Kasumi-1 (cell line): Measurements from ENCODE around the gene SCN8A.
"Not testable (repeated sequence)": the region's sequence is repeated elsewhere in the genome, so short reads cannot be mapped to it uniquely, and the experiment has no call there.

Experiments
- DNase-seq, 2 experiments: peaks; one replicate each; lab custom pipeline; 2025; lab: John Stamatoyannopoulos, UW

Gene SCN8A

GRCh38 chr12:51766067-51766676 is 175.1 kb downstream of the SCN8A start:
- DNase-seq = no peak

- no peak for DNase-seq
Observed at GRCh38 chr12:51771008-51771407, 180.0 kb downstream of the SCN8A start.

- DNase-seq = no peak
Observed at GRCh38 chr12:51773145-51773869, 182.3 kb downstream of the SCN8A start.

GRCh38 chr12:51774933-51775332 is 183.9 kb downstream of the SCN8A start:
- DNase-seq = no peak

- DNase-seq = no peak
Observed at GRCh38 chr12:51777457-51777856, 186.4 kb downstream of the SCN8A start.

- DNase-seq = no peak
Observed at GRCh38 chr12:51777973-51778372, 186.9 kb downstream of the SCN8A start.

GRCh38 chr12:51779876-51780275 is 188.8 kb downstream of the SCN8A start:
- DNase-seq = no peak

- DNase-seq = no peak
Observed at GRCh38 chr12:51784688-51785087, 193.7 kb downstream of the SCN8A start.

- no peak for DNase-seq
Observed at GRCh38 chr12:51785906-51786305, 194.9 kb downstream of the SCN8A start.

GRCh38 chr12:51788876-51789275 is 197.8 kb downstream of the SCN8A start:
- DNase-seq = no peak

- no peak for DNase-seq
Observed at GRCh38 chr12:51792417-51792816, 201.4 kb downstream of the SCN8A start.

- DNase-seq = no peak
Observed at GRCh38 chr12:51793201-51793600, 202.2 kb downstream of the SCN8A start.

GRCh38 chr12:51797301-51797700 is 206.3 kb downstream of the SCN8A start:
- DNase-seq = no peak

GRCh38 chr12:51798051-51798450 is 207.0 kb downstream of the SCN8A start:
- DNase-seq = not testable (repeated sequence)

GRCh38 chr12:51798501-51798900 is 207.5 kb downstream of the SCN8A start:
- DNase-seq = no peak

GRCh38 chr12:51801027-51801426 is 210.0 kb downstream of the SCN8A start:
- no peak for DNase-seq

- no peak for DNase-seq
Observed at GRCh38 chr12:51806896-51807295, 215.9 kb downstream of the SCN8A start.

- no peak for DNase-seq
Observed at GRCh38 chr12:51809193-51809592, 218.2 kb downstream of the SCN8A start.

- no peak for DNase-seq
Observed at GRCh38 chr12:51811203-51812202, 220.5 kb downstream of the SCN8A start.

- no peak for DNase-seq
Observed at GRCh38 chr12:51812871-51813270, 221.8 kb downstream of the SCN8A start.

- no peak for DNase-seq
Observed at GRCh38 chr12:51813931-51814310, 222.9 kb downstream of the SCN8A start.

- DNase-seq = no peak
Observed at GRCh38 chr12:51814311-51815088, 223.5 kb downstream of the SCN8A start.
